ENCODE measurements around the gene RBL1.
"Not testable (repeated sequence)": the region's sequence is repeated elsewhere in the genome, so short reads cannot be mapped to it uniquely, and the experiment has no call there.

GRCh38 chr20:36994221-36994620 is 101.6 kb downstream of the RBL1 start:
- not testable (repeated sequence) for TF ChIP-seq EZH2 (IDR thresholded peaks at IDR 0.05; ENCODE audit: insufficient read depth, poor library complexity, severe bottlenecking); EZH2phosphoT487 (IDR thresholded peaks at IDR 0.05; ENCODE audit: insufficient read depth, low read depth)
